GM19193 (cell line): ENCODE measurements around the gene ENAH.

Source experiments
- POLR2A ChIP-seq: IDR thresholded peaks from 4 replicates; pipeline ENCODE4 v1.6.1; 2011; ENCODE audit not compliant: insufficient read depth, insufficient read length; ENCODE audit errors: extremely low read depth

ENAH gene

GRCh38 chr1:225559902-225560301, 93.0 kb downstream of the ENAH start:
- no peak for TF ChIP-seq POLR2A

- no peak for TF ChIP-seq POLR2A
Observed at GRCh38 chr1:225559326-225559725, 93.6 kb downstream of the ENAH start.

- TF ChIP-seq POLR2A: no peak
Observed at GRCh38 chr1:225556694-225557093, 96.2 kb downstream of the ENAH start.

- TF ChIP-seq POLR2A: no peak
Observed at GRCh38 chr1:225555821-225556220, 97.1 kb downstream of the ENAH start.

- no peak for TF ChIP-seq POLR2A
Observed at GRCh38 chr1:225554216-225554812, 98.6 kb downstream of the ENAH start.

- no peak for TF ChIP-seq POLR2A
Observed at GRCh38 chr1:225549821-225550220, 103.1 kb downstream of the ENAH start.

GRCh38 chr1:225548140-225548857, 104.6 kb downstream of the ENAH start:
- no peak for TF ChIP-seq POLR2A

- no peak for TF ChIP-seq POLR2A
Observed at GRCh38 chr1:225545649-225546048, 107.3 kb downstream of the ENAH start.

GRCh38 chr1:225544924-225545323, 108.0 kb downstream of the ENAH start:
- no peak for TF ChIP-seq POLR2A

- TF ChIP-seq POLR2A: no peak
Observed at GRCh38 chr1:225544263-225544662, 108.7 kb downstream of the ENAH start.

GRCh38 chr1:225543350-225543749, 109.6 kb downstream of the ENAH start:
- no peak for TF ChIP-seq POLR2A

- TF ChIP-seq POLR2A: no peak
Observed at GRCh38 chr1:225541383-225541782, 111.5 kb downstream of the ENAH start.

- TF ChIP-seq POLR2A: no peak
Observed at GRCh38 chr1:225539575-225539974, 113.3 kb downstream of the ENAH start.

- no peak for TF ChIP-seq POLR2A
Observed at GRCh38 chr1:225539069-225539468, 113.9 kb downstream of the ENAH start.

- no peak for TF ChIP-seq POLR2A
Observed at GRCh38 chr1:225537554-225538251, 115.2 kb downstream of the ENAH start.

- no peak for TF ChIP-seq POLR2A
Observed at GRCh38 chr1:225535280-225535679, 117.6 kb downstream of the ENAH start.
